HL-60 (cell line): ENCODE results near the gene GIPC1.

ENCODE experiments used
- DNase-seq, 2 experiments: peaks; one replicate each; pipeline ENCODE4 v3.0.0-alpha.2; 2010 to 2020; ENCODE audit warnings: low read depth in 1 of 2, low spot score in 1 of 2
- H3K27ac ChIP-seq: fragments of 250-450 bp; sonication (Bioruptor Pico); replicated peaks from 2 replicates; pipeline ENCODE4 v1.5.1; 2020; ENCODE audit warnings: mild to moderate bottlenecking, moderate library complexity
- H3K27me3 ChIP-seq: fragments of 250-450 bp; sonication (Bioruptor Pico); 2 replicates; pipeline ENCODE4 v1.5.1; 2021; ENCODE audit warnings: mild to moderate bottlenecking, moderate library complexity; ENCODE audit not compliant: insufficient read depth, poor library complexity, severe bottlenecking
- H3K4me3 ChIP-seq: replicated peaks from 2 replicates; pipeline ENCODE4 v1.5.1; 2011; ENCODE audit warnings: mild to moderate bottlenecking, control low read depth, low read length; ENCODE audit not compliant: insufficient read depth
- CTCF ChIP-seq: IDR thresholded peaks from one replicate; pipeline ENCODE4 v1.5.1; 2011; ENCODE audit warnings: low read length, control low read depth, inconsistent platforms; ENCODE audit not compliant: insufficient read depth
- GABPA ChIP-seq: IDR thresholded peaks from 2 replicates; pipeline ENCODE4 v1.6.1; 2012; ENCODE audit warnings: low read depth
- POLR2AphosphoS5 ChIP-seq: IDR thresholded peaks from 2 replicates; pipeline ENCODE4 v1.6.1; 2012; ENCODE audit warnings: low read depth
- REST ChIP-seq: IDR thresholded peaks from 2 replicates; pipeline ENCODE4 v1.6.1; 2012; ENCODE audit warnings: low read depth; ENCODE audit not compliant: insufficient replicate concordance
- SPI1 ChIP-seq: IDR thresholded peaks from 2 replicates; pipeline ENCODE4 v1.6.1; 2012; ENCODE audit warnings: low read depth, mild to moderate bottlenecking, borderline replicate concordance

GIPC1 gene

GRCh38 chr19:14540741-14541525, 45.0 kb upstream of the GIPC1 start:
- H3K27me3 ChIP-seq = no peaks in the 10 kb centered on the region
- peak overlapping the region; percentile 50; the same call in 1 of the 2 replicates for H3K27ac ChIP-seq
- DNase-seq = peak in 1 of 2 experiments; percentile 55
- H3K4me3 ChIP-seq = no peak overlapping the region
- TF ChIP-seq POLR2AphosphoS5 (no peak), SPI1 (peak; percentile 50; the same call in 1 of the 2 replicates)

- H3K4me3 ChIP-seq = no peak overlapping the region
- no peak for DNase-seq
These were observed 41.2 kb upstream of the GIPC1 start for GRCh38 chr19:14536926-14537692.

GRCh38 chr19:14533450-14533849, 37.5 kb upstream of the GIPC1 start:
- no peaks in the 10 kb centered on the region for H3K27me3 ChIP-seq
- TF ChIP-seq CTCF = no peak
- no peak overlapping the region for H3K4me3 ChIP-seq
- no peak for DNase-seq
- H3K27ac ChIP-seq = no peak overlapping the region

More at GRCh38 chr19:14536926-14537692, 41.2 kb upstream of the GIPC1 start:
- no peak for TF ChIP-seq REST
- Histone ChIP-seq H3K27me3 (no peaks in the 10 kb centered on the region), H3K27ac (no peak overlapping the region)

- no peak for DNase-seq
- TF ChIP-seq SPI1 = peak; percentile 9; the same call in 1 of the 2 replicates
- no peak for TF ChIP-seq CTCF
- no peaks in the 10 kb centered on the region for H3K27me3 ChIP-seq
- H3K4me3 ChIP-seq = peak overlapping the region; percentile 77
- H3K27ac ChIP-seq = peak overlapping the region; percentile 82
These were observed 34.6 kb upstream of the GIPC1 start for GRCh38 chr19:14530506-14530905.

GRCh38 chr19:14530005-14530348, 34.0 kb upstream of the GIPC1 start:
- TF ChIP-seq CTCF = no peak
- no peak for TF ChIP-seq POLR2AphosphoS5
- no peak for TF ChIP-seq GABPA
- no peak for TF ChIP-seq SPI1
- TF ChIP-seq REST = no peak
- Histone ChIP-seq H3K27ac (peak overlapping the region; percentile 82), H3K27me3 (no peaks in the 10 kb centered on the region), H3K4me3 (peak overlapping the region; percentile 77)
- DNase-seq = no peak
